WTC11 (cell line): ENCODE data around the gene HNF1B. TPM values are rescaled to one million over a fixed set of nuclear protein-coding genes. Genes with fewer than 3 reads are reported as not detected.
"Not testable (repeated sequence)": the region's sequence is repeated elsewhere in the genome, so short reads cannot be mapped to it uniquely, and the experiment has no call there.

Source experiments
- ATAC-seq: fragments of 200-7000 bp; cut with Tn5 transposase; 2 replicates; pipeline ENCODE4 v1.10.0; 2021; ENCODE audit warnings: mild to moderate bottlenecking, moderate library complexity
- CTCF ChIA-PET: fragments of 300-600 bp; sonication (Branson Sonifier 250); formaldehyde crosslinking; loops from one replicate; lab custom pipeline; 2021; ENCODE audit warnings: antibody characterized with exemption; lab: Charles Lee
- POLR2A ChIA-PET: fragments of 350-600 bp; sonication (Branson Sonifier 250); formaldehyde crosslinking; loops from one replicate; lab custom pipeline; 2021; ENCODE audit warnings: antibody characterized with exemption; lab: Charles Lee
- DNase-seq: peaks from one replicate; pipeline ENCODE4 v3.0.0; 2021; ENCODE audit warnings: low spot score
- H3K27ac Mint-ChIP-seq: 2 replicates; pipeline ENCODE4 v1.8.0; 2021; ENCODE audit warnings: mixed read lengths
- H3K27me3 Mint-ChIP-seq: 2 replicates; pipeline ENCODE4 v1.8.0; 2021; ENCODE audit warnings: low read depth, mild to moderate bottlenecking, moderate library complexity, mixed read lengths
- H3K36me3 Mint-ChIP-seq: 2 replicates; pipeline ENCODE4 v1.8.0; 2021; ENCODE audit warnings: mixed read lengths
- H3K4me1 Mint-ChIP-seq: 2 replicates; pipeline ENCODE4 v1.8.0; 2022; ENCODE audit warnings: mixed read lengths
- H3K4me3 Mint-ChIP-seq: 2 replicates; pipeline ENCODE4 v1.8.0; 2021; ENCODE audit warnings: mild to moderate bottlenecking, moderate library complexity, mixed read lengths
- H3K9me3 Mint-ChIP-seq: 2 replicates; pipeline ENCODE4 v1.8.0; 2021; ENCODE audit warnings: mixed read lengths
- ATF3 ChIP-seq: sonication (generic); formaldehyde crosslinking; conservative IDR thresholded peaks from 2 replicates; pipeline ENCODE4 v1.8.1; 2022; ENCODE audit warnings: mild to moderate bottlenecking, missing genetic modification reagents
- ATF6 ChIP-seq: sonication (generic); formaldehyde crosslinking; IDR thresholded peaks from 2 replicates; pipeline ENCODE4 v1.8.1; 2023; ENCODE audit warnings: mild to moderate bottlenecking, missing genetic modification reagents
- E2F4 ChIP-seq: sonication (generic); formaldehyde crosslinking; IDR thresholded peaks from 2 replicates; pipeline ENCODE4 v1.8.1; 2022; ENCODE audit warnings: low read depth, mild to moderate bottlenecking, moderate library complexity, missing genetic modification reagents, borderline replicate concordance
- ETV6 ChIP-seq: sonication (generic); formaldehyde crosslinking; IDR thresholded peaks from 2 replicates; pipeline ENCODE4 v1.8.1; 2022; ENCODE audit warnings: mild to moderate bottlenecking, missing genetic modification reagents
- GABPB1 ChIP-seq: sonication (generic); formaldehyde crosslinking; IDR thresholded peaks from 2 replicates; pipeline ENCODE4 v1.8.1; 2023; ENCODE audit warnings: mild to moderate bottlenecking, missing genetic modification reagents
- GRHL2 ChIP-seq: fragments of 250-450 bp; sonication (Bioruptor Pico); IDR thresholded peaks from 2 replicates; pipeline ENCODE4 v1.8.0; 2022; ENCODE audit warnings: mild to moderate bottlenecking, moderate library complexity; ENCODE audit not compliant: insufficient replicate concordance, severe bottlenecking
- GTF2I ChIP-seq: fragments of 250-450 bp; sonication (Bioruptor Pico); conservative IDR thresholded peaks from 2 replicates; pipeline ENCODE4 v1.4.0; 2021; ENCODE audit warnings: mild to moderate bottlenecking
- IRF1 ChIP-seq: sonication (generic); formaldehyde crosslinking; IDR thresholded peaks from 2 replicates; pipeline ENCODE4 v1.8.0; 2023; ENCODE audit warnings: missing genetic modification reagents
- NFE2L1 ChIP-seq: sonication (generic); formaldehyde crosslinking; IDR thresholded peaks from 2 replicates; pipeline ENCODE4 v1.8.1; 2023; ENCODE audit warnings: missing genetic modification reagents
- NR2C2 ChIP-seq: sonication (generic); formaldehyde crosslinking; IDR thresholded peaks from 2 replicates; pipeline ENCODE4 v1.8.0; 2022; ENCODE audit warnings: mild to moderate bottlenecking, missing genetic modification reagents
- PRRX2 ChIP-seq: fragments of 250-450 bp; sonication (Bioruptor Pico); IDR thresholded peaks from 2 replicates; pipeline ENCODE4 v1.8.0; 2021; ENCODE audit warnings: mild to moderate bottlenecking
- SMAD4 ChIP-seq: sonication (generic); formaldehyde crosslinking; IDR thresholded peaks from 2 replicates; pipeline ENCODE4 v1.8.0; 2022; ENCODE audit warnings: mild to moderate bottlenecking, missing genetic modification reagents
- SP1 ChIP-seq: sonication (generic); formaldehyde crosslinking; conservative IDR thresholded peaks from 2 replicates; pipeline ENCODE4 v1.8.1; 2022; ENCODE audit warnings: missing genetic modification reagents
- TEAD4 ChIP-seq: sonication (generic); formaldehyde crosslinking; IDR thresholded peaks from 2 replicates; pipeline ENCODE4 v1.8.0; 2022; ENCODE audit warnings: mild to moderate bottlenecking, missing genetic modification reagents
- ZNF263 ChIP-seq: sonication (generic); formaldehyde crosslinking; IDR thresholded peaks from 2 replicates; pipeline ENCODE4 v1.8.1; 2022; ENCODE audit warnings: low read depth, mild to moderate bottlenecking, moderate library complexity, missing genetic modification reagents
- ZNF396 ChIP-seq: fragments of 250-450 bp; sonication (Bioruptor Pico); IDR thresholded peaks from 2 replicates; pipeline ENCODE4 v1.8.0; 2021; ENCODE audit warnings: mild to moderate bottlenecking, moderate library complexity, borderline replicate concordance
- ZNF416 ChIP-seq: fragments of 250-450 bp; sonication (Bioruptor Pico); IDR thresholded peaks from 2 replicates; pipeline ENCODE4 v1.9.0; 2021; ENCODE audit warnings: mild to moderate bottlenecking, inconsistent platforms
- ZNF671 ChIP-seq: fragments of 250-450 bp; sonication (Bioruptor Pico); IDR thresholded peaks from 2 replicates; pipeline ENCODE4 v1.8.0; 2021; ENCODE audit warnings: mild to moderate bottlenecking
- total RNA-seq: library from RNA; stranded (reverse); gene quantifications from 3 replicates; pipeline ENCODE4 v1.2.3, GENCODE V29; 2021

HNF1B gene
- total RNA-seq, 1 experiment from 2014 or later, result 0.26 TPM

DNA sequence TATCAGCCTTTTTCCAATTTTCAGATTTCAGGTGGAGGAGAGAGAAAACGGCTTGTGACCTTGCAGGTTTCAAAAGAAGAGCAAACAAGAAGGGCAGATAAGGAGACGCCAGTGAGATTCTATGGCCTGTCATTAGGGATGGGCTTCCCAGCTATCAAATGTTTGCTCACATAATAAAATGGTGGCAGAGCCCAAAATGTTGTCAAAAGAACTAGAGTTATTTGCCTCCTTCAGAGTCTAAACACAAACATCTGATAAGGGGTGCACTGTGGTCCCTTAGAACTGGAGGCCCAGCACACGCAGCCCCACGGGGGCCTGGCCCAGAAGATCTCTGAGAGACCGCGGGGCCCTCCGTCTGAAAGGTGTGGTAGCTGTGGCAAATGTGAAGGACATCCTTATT, 55.5 kb downstream of the HNF1B start (continued):
- no peak for TF ChIP-seq ATF3
- TF ChIP-seq TEAD4 (CRISPR knock-in tag), result no peak

DNA sequence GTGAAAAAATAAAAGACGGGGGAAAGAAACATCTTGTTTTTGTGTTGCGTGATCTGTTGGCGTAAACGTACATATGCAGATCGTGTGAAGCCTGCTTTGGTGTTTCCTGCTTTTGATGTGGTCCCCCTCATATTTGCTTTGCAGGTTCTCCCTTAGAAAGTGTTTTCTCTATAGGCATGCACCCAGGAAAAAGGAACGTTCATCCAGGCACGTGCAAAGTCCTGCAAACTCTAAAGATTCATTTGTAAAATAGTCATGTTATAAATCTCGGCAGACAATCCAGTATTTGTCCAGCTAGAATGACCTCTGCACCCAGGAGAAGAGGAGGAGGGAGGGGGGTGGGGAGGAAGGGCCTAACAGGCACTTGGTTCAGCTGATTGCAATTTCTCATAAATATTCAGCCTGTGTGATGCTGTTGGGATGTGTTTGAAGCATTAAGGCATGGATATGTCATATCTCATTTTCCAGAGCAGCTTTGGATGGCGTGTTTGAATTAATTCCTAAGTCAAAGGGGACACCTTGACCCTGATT, 61.3 kb downstream of the HNF1B start:
- H3K4me3 Mint-ChIP-seq, result no peak overlapping the region
- ChIA-PET POLR2A (no interaction called here), CTCF (no interaction called here)
- ATAC-seq (no peak), DNase-seq (no peak)
- peaks cover 16% of the 10 kb centered on the region for H3K9me3 Mint-ChIP-seq
- H3K27me3 Mint-ChIP-seq, result no peaks in the 10 kb centered on the region
- no peaks in the 10 kb centered on the region for H3K4me1 Mint-ChIP-seq
- H3K27ac Mint-ChIP-seq, result no peak overlapping the region
- no peaks in the 10 kb centered on the region; the same call in 1 of the 2 replicates for H3K36me3 Mint-ChIP-seq
- no peak for TF ChIP-seq ATF6
- no peak for TF ChIP-seq SP1 (CRISPR knock-in tag)
- peak; percentile 50; the same call in 1 of the 2 replicates for TF ChIP-seq GABPB1
- TF ChIP-seq ZNF263 (CRISPR knock-in tag), result no peak
- no peak for TF ChIP-seq IRF1
- TF ChIP-seq NR2C2 (CRISPR knock-in tag), result no peak
- no peak for TF ChIP-seq NFE2L1 (CRISPR knock-in tag)
- no peak for TF ChIP-seq ZNF396 (CRISPR knock-in tag)

DNA sequence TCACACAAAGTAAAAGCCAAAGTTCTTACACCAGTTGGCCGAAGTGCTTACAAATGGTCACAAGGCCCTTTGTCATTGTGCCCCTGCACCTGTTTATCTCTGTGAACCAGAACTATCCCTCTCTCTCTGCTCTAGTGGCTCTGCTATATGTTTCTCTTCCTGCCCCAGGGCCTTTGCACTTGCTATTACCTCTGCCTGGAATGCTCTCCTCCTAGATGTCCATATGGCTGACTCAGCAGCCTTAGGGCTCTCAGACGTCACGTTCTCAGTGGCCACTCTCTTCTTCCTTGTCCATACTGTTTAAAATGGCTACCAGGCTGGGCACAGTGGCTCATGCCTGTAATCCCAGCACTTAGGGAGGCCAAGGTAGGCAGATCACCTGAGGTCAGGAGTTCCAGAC, 62.9 kb downstream of the HNF1B start:
- DNase-seq (no peak), ATAC-seq (no peak)
- CTCF ChIA-PET, result no interaction called here
- no peak overlapping the region for H3K27ac Mint-ChIP-seq
- POLR2A ChIA-PET, result no interaction called here
- TF ChIP-seq GTF2I (CRISPR knock-in tag), result 0 out of 2 replicates have a peak, but pooled peaks have one; percentile 59
- TF ChIP-seq GRHL2 (CRISPR knock-in tag), result no peak
- TF ChIP-seq, all 79 proteins: peak for 1
- H3K36me3 Mint-ChIP-seq, result no peaks in the 10 kb centered on the region; the same call in 1 of the 2 replicates
- no peaks in the 10 kb centered on the region for H3K4me1 Mint-ChIP-seq
- no peak overlapping the region for H3K4me3 Mint-ChIP-seq
- peaks cover 7% of the 10 kb centered on the region for H3K27me3 Mint-ChIP-seq
- peaks cover 22% of the 10 kb centered on the region for H3K9me3 Mint-ChIP-seq

DNA sequence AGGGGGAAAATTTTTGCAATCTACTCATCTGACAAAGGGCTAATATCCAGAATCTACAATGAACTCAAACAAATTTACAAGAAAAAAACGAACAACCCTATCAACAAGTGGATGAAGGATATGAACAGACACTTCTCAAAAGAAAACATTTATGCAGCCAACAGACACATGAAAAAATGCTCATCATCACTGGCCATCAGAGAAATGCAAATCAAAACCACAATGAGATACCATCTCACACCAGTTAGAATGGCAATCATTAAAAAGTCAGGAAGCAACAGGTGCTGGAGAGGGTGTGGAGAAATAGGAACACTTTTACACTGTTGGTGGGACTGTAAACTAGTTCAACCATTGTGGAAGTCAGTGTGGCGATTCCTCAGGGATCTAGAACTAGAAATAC, 64.9 kb downstream of the HNF1B start:
- H3K27me3 Mint-ChIP-seq, ATAC-seq, DNase-seq, H3K36me3 Mint-ChIP-seq, H3K4me3 Mint-ChIP-seq, H3K27ac Mint-ChIP-seq, POLR2A ChIA-PET, H3K4me1 Mint-ChIP-seq, CTCF ChIA-PET: not testable (repeated sequence)
- peaks cover 22% of the 10 kb centered on the region for H3K9me3 Mint-ChIP-seq

GRCh38 chr17:37678036-37678435, 66.8 kb downstream of the HNF1B start:
- no peaks in the 10 kb centered on the region; the same call in 1 of the 2 replicates for H3K36me3 Mint-ChIP-seq
- CTCF ChIA-PET, result no interaction called here
- H3K27ac Mint-ChIP-seq, result no peak overlapping the region
- DNase-seq (no peak), ATAC-seq (no peak)
- H3K4me1 Mint-ChIP-seq, result no peaks in the 10 kb centered on the region
- POLR2A ChIA-PET, result no interaction called here
- no peak overlapping the region for H3K4me3 Mint-ChIP-seq
- peaks cover 22% of the 10 kb centered on the region for H3K9me3 Mint-ChIP-seq
- no peak for TF ChIP-seq ZNF396 (CRISPR knock-in tag)
- no peak for TF ChIP-seq PRRX2 (CRISPR knock-in tag)
- no peak for TF ChIP-seq ZNF263 (CRISPR knock-in tag)
- no peak for TF ChIP-seq SMAD4 (CRISPR knock-in tag)
- no peak for TF ChIP-seq ZNF671 (CRISPR knock-in tag)
- no peak for TF ChIP-seq ZNF416
- TF ChIP-seq NFE2L1 (CRISPR knock-in tag), result no peak
- no peak for TF ChIP-seq E2F4 (CRISPR knock-in tag)
- TF ChIP-seq ETV6, result no peak
- H3K27me3 Mint-ChIP-seq, result peaks cover 7% of the 10 kb centered on the region
